GM15510 (cell line): ENCODE data around the gene BRME1.

Experiments
- POLR2A ChIP-seq: IDR thresholded peaks from 3 replicates; pipeline ENCODE4 v1.6.1; 2011; ENCODE audit warnings: borderline replicate concordance; ENCODE audit not compliant: insufficient read length; ENCODE audit errors: extremely low read depth

Gene BRME1

GRCh38 chr19:13838435-13839129, 67.3 kb downstream of the BRME1 start:
- peak; percentile 82 for TF ChIP-seq POLR2A

- no peak for TF ChIP-seq POLR2A
These were observed 69.9 kb downstream of the BRME1 start for GRCh38 chr19:13835791-13836723.

DNA sequence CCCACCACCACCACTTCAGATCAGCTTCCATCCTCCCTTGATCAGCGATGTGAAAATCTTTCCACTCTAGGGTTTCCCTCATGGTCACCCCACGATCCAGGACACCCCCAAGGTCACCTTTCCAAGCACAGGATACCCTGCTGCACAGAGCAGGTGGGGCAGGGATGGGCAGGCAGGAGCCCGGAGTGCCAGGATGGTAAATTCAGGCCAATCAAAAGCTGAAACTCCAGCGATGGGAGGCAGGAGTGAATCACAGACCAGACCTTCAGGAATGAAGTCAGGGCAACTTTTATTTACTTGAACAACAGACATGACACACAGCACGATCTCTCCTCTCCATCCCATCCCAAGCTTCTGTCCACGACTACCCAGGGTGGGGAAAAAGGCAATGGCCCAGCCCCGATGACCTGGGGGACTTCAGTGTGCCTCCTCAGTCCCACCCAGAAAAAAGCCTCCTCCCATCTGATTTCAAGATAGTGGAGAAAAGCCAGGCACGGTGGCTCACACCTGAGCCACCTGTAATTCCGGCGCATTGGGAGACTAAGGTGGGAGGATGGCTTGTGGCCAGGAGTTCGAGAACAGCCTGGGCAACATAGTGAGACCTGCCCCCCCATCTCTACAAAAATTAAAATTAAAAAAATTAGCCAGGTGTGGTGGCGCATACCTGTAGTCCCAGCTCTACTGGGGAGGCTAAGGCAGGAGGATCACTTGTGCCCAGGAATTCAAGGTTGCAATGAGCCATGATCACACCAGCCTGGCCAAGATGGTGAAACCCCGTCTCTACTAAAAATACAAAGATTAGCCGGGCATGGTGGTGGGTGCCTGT, 71.5 kb downstream of the BRME1 start:
- no peak for TF ChIP-seq POLR2A

DNA sequence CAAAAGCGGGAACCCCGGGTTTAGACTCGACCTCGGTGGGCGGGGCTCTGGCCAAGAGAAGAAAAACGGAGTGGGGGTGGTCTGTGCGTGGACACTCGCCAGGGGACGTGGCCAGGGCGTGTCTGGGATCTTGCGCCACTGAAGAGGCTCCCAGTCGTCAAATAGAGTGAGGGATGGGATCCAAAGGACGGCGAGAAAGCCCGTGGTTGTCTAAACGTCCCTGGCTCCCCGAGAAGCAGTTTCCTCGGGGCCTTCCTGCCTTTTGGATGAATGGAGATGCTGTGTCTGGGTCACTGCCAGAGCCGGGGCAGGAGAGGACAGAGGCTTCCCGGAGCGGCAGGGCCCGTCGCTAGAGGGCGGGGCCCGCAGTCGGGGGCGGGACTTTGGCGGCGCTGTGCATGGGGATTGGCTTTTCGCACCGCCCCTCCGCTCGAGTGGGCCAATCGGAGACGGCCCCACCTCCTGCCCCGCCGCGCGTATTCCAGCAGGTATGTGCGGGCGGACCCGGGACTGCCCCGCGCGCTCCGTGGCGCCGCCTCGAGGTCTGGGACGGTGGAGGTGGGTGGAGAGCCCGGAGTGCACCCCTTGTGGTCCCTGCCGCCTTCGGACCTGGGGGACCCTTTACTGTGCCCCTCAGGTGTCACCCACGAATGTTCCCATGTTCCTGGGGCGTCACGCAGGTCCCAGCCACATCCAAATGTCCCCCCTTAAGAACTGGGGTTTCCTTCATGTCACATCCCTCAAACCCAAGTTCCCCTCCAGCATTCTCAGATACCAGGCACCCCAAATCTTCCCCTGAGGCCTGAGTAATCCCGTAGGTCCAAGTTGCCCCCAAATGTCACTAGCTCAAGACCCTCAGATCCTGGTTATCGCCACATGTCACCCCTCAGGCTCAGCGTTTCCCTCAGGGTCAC, 72.3 kb downstream of the BRME1 start:
- TF ChIP-seq POLR2A = peak; percentile 44
